Stomach (tissue), 9 donors: ENCODE results near the gene MYO18B. TPM values are rescaled to one million over a fixed set of nuclear protein-coding genes. Genes with fewer than 3 reads are reported as not detected.

Experiments used
- DNase-seq, 2 donors: peaks; one replicate each; pipeline versions ENCODE4 v3.0.0 to v3.0.0-alpha.2; 2013 to 2019
- H3K27ac ChIP-seq, 5 donors: fragments of 200-600 bp in 4 of 5; sonication (generic) in 4 of 5; one replicate each; pipeline ENCODE4 v1.5.1; 2013 to 2019; ENCODE audit warnings: mild to moderate bottlenecking in 1 of 5, moderate library complexity in 1 of 5
- H3K27me3 ChIP-seq, 3 donors: fragments of 200-600 bp; sonication (generic); one replicate each; pipeline ENCODE4 v1.5.1; 2017 to 2019; ENCODE audit warnings: mixed run types in 1 of 3
- H3K36me3 ChIP-seq, 4 donors: fragments of 200-600 bp; sonication (generic); 1 replicate in 3 of 4; 2 replicates in 1 of 4; pipeline ENCODE4 v1.5.1; 2016 to 2019
- H3K4me1 ChIP-seq, 4 donors: fragments of 200-600 bp; sonication (generic); one replicate each; pipeline ENCODE4 v1.5.1; 2016 to 2019
- H3K4me3 ChIP-seq, 4 donors: fragments of 200-600 bp; sonication (generic) in 3 of 4; one replicate each; pipeline ENCODE4 v1.5.1; 2016 to 2019; ENCODE audit warnings: mild to moderate bottlenecking in 1 of 4
- H3K9me3 ChIP-seq, 4 donors: fragments of 200-600 bp; sonication (generic); one replicate each; pipeline ENCODE4 v1.5.1; 2016 to 2019
- CTCF ChIP-seq, 7 experiments: fragments of 450-650 bp in 4 of 7; fragments of 200-600 bp in 3 of 7; sonication (generic) in 3 of 7; IDR thresholded peaks; one replicate each; pipeline ENCODE4 v1.5.1; 2016 to 2019; ENCODE audit warnings: antibody characterized with exemption in 7 of 7, control low read depth in 2 of 7, mild to moderate bottlenecking in 1 of 7
- EP300 ChIP-seq: sonication (generic); formaldehyde crosslinking; IDR thresholded peaks from one replicate; pipeline ENCODE4 v1.6.1; 2017; ENCODE audit warnings: antibody characterized with exemption
- POLR2A ChIP-seq, 4 donors: fragments of 450-650 bp; IDR thresholded peaks; one replicate each; pipeline ENCODE4 v1.6.1; 2016; ENCODE audit warnings: antibody characterized with exemption in 4 of 4, control low read depth in 2 of 4, mild to moderate bottlenecking in 1 of 4, moderate library complexity in 1 of 4
- POLR2AphosphoS5 ChIP-seq, 3 donors: sonication (generic); formaldehyde crosslinking; IDR thresholded peaks; one replicate each; pipeline ENCODE4 v1.6.1; 2016; ENCODE audit warnings: antibody characterized with exemption in 3 of 3
- WGBS, 5 donors: extraction: QIAGEN DNeasy Blood & Tissue Kit in 3 of 5; methylation state at CpG; one replicate each; pipeline versions ENCODE4 v1.1.5 to v1.1.7; 2013 to 2018; 5-methylcytosine and 5-hydroxymethylcytosine counted together
- intact Hi-C: fragments of 100-400 bp; cut with DNase I; formaldehyde crosslinking; loops from one replicate; pipeline ENCODE4 v1.15.1; 2023; ENCODE audit warnings: low total_unique reads
- polyA plus RNA-seq, 3 donors: library from polyadenylated mRNA; stranded (reverse); fragments of 200-250 nt; gene quantifications; one replicate each; pipeline ENCODE4 v1.2.3, GENCODE V29; 2013
- total RNA-seq, 5 donors: library from RNA; depleted of rRNA; stranded (reverse); fragments of >200 nt; gene quantifications; one replicate each; pipeline versions ENCODE4 v1.1.0 to v1.2.3, GENCODE V29; 2014 to 2016
- donor health status: healthy with polysubstance abuse.
- donor health status: Bipolar disorder and iron deficiency.
- donor health status: healthy.

MYO18B gene
- total and polyA plus RNA-seq, 8 donors, result 0.31 to 7.6 (median 0.92) TPM; not detected in 1

DNA sequence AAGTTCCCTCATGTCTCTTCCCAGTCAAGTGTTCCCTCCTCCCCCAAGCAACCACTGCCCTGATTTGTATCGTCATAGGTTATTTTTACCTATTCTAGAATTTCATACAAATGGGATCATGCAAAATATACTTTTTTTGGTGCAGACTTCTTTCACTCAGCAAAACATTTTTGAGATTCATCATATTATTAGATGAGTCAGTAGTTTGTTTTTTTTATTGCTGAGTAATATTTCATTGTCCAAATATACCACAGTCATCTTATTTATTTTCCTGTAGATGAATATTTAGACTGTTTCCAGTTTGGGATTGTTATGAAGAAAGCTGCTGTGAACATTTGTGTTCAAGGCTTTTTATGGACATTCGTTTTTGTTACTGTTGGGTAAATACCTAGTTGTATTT, 301.0 kb downstream of the MYO18B start:
- no peaks in the 10 kb centered on the region for H3K36me3 ChIP-seq
- TF ChIP-seq EP300 (no peak), POLR2AphosphoS5 (IDR thresholded peaks at IDR 0.05) (no peak), CTCF (IDR thresholded peaks at IDR 0.05) (no peak), POLR2A (IDR thresholded peaks at IDR 0.05) (no peak)
- intact Hi-C loops, result loop anchor here (10.0 kb wide), 1 partner anchor 58 kb away; no protein-coding TSS in a partner anchor
- no peak overlapping the region for H3K4me3 ChIP-seq
- DNase-seq, result no peak
- H3K4me1 ChIP-seq, result no peaks in the 10 kb centered on the region
- WGBS, 5 donors, result 53 to 68% (median 66%) methylated on average over 2 of the region's 2 CpGs
- H3K27me3 ChIP-seq, result peaks cover 0 to 24% (median 0%) of the 10 kb centered on the region in 3 donors
- peaks cover 0 to 6% (median 0%) of the 10 kb centered on the region in 4 donors for H3K9me3 ChIP-seq
- no peak overlapping the region for H3K27ac ChIP-seq

DNA sequence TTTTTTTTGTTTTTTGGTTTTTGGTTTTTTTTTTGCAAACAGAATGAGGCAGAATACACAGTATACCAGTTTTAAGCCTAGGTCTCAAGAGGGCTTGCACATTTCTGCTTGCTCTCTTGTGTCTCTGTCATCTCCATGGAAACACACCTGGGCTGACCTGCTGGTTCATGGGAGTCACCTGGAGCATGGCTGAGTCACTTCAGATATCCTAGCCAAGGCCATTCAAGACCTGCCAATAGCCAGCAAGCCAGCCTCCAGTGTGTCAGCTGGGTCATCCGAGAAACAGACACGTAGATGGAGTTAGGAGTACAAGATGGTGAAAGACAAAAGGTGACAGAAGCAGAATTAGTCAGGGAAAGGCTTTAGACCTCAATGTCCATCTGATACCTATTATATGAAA, 303.1 kb downstream of the MYO18B start:
- 70 to 84% (median 80%) methylated on average over 2 of the region's 2 CpGs for WGBS, 5 donors
- Histone ChIP-seq H3K27ac (no peak overlapping the region), H3K4me1 (no peaks in the 10 kb centered on the region), H3K4me3 (no peak overlapping the region), H3K27me3 (peaks cover 0 to 35% (median 0%) of the 10 kb centered on the region in 3 donors), H3K9me3 (peaks cover 0 to 3% (median 0%) of the 10 kb centered on the region in 4 donors), H3K36me3 (no peaks in the 10 kb centered on the region)
- TF ChIP-seq EP300 (no peak), POLR2AphosphoS5 (IDR thresholded peaks at IDR 0.05) (no peak), CTCF (IDR thresholded peaks at IDR 0.05) (no peak), POLR2A (IDR thresholded peaks at IDR 0.05) (no peak)
- peak in 1 of 2 donors; percentile 16 for DNase-seq
- intact Hi-C loops, result loop anchor here (10.0 kb wide), 1 partner anchor 60 kb away; no protein-coding TSS in a partner anchor

DNA sequence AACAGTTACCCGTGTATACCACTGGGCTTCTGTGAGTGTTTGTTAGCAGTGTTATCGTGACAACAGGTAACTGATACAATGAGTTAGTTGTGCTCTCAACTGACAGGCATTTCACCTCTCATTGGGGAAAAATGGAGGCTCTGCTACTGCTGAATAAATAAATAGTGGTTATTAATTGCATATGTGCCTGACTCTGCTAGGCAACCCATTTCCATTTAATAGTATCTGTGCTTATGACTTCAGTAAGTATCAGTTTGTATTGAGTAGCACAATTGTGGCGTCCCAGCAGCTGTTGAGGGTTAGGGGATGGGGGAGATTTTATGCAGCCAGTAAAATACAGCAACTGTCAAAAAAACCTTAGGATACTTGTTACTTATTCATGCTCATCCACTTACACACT, 303.9 kb downstream of the MYO18B start:
- Histone ChIP-seq H3K27me3 (peaks cover 0 to 43% (median 0%) of the 10 kb centered on the region in 3 donors), H3K27ac (no peak overlapping the region), H3K36me3 (no peaks in the 10 kb centered on the region), H3K9me3 (no peaks in the 10 kb centered on the region), H3K4me3 (no peak overlapping the region), H3K4me1 (no peaks in the 10 kb centered on the region)
- TF ChIP-seq CTCF (IDR thresholded peaks at IDR 0.05) (no peak), POLR2AphosphoS5 (IDR thresholded peaks at IDR 0.05) (no peak), EP300 (no peak), POLR2A (IDR thresholded peaks at IDR 0.05) (no peak)
- 63 to 83% (median 70%) methylated on average over 3 of the region's 3 CpGs for WGBS, 5 donors
- intact Hi-C loops, result loop anchor here (10.0 kb wide), 1 partner anchor 61 kb away; no protein-coding TSS in a partner anchor
- peak in 1 of 2 donors; percentile 62 for DNase-seq

GRCh38 chr22:26047516-26047915, 305.5 kb downstream of the MYO18B start:
- Histone ChIP-seq H3K4me1 (no peaks in the 10 kb centered on the region), H3K27me3 (peaks cover 0 to 37% (median 0%) of the 10 kb centered on the region in 3 donors), H3K36me3 (no peaks in the 10 kb centered on the region), H3K9me3 (no peaks in the 10 kb centered on the region), H3K4me3 (no peak overlapping the region), H3K27ac (no peak overlapping the region)
- 94 to 98% (median 96%) methylated on average over 2 of the region's 2 CpGs for WGBS, 5 donors
- intact Hi-C loops, result loop anchor here (10.0 kb wide), 1 partner anchor 63 kb away; no protein-coding TSS in a partner anchor
- DNase-seq, result no peak
- TF ChIP-seq CTCF (IDR thresholded peaks at IDR 0.05) (no peak), EP300 (no peak), POLR2AphosphoS5 (IDR thresholded peaks at IDR 0.05) (no peak), POLR2A (IDR thresholded peaks at IDR 0.05) (no peak)
